Muscle of leg (tissue), 9 donors: ENCODE measurements around the gene MBIP. TPM values are rescaled to one million over a fixed set of nuclear protein-coding genes. Genes with fewer than 3 reads are reported as not detected.

Source experiments
- polyA plus RNA-seq, 8 donors: library from polyadenylated mRNA; unstranded; fragments of 120-200 nt; gene quantifications; one replicate each; pipeline versions ENCODE4 v1.2.1 to v1.2.3, GENCODE V29; 2013; ENCODE audit warnings: inconsistent platforms in 1 of 8, low replicate concordance in 1 of 8; ENCODE audit not compliant: insufficient read length in 8 of 8, insufficient read depth in 1 of 8
- total RNA-seq: library from RNA; stranded (reverse); fragments of 120-200 nt; gene quantifications from one replicate; pipeline ENCODE4 v1.2.4, GENCODE V29; 2013

The MBIP gene
- total and polyA plus RNA-seq, 9 donors, result 15.2 to 29.2 (median 25.8) TPM

Other genes with a start within 250 kb of the MBIP start
- gene PTCSC3, start 143.9 kb downstream of the MBIP start, total RNA-seq, result not detected
- gene PTCSC3, start 143.9 kb downstream of the MBIP start, polyA plus RNA-seq, result not detected
- gene NKX2-1, start 199.6 kb upstream of the MBIP start, total RNA-seq, result not detected
- gene NKX2-1, start 199.6 kb upstream of the MBIP start, polyA plus RNA-seq, result 1 to 10 TPM in 1 of 8 donors, not detected in 7; 4.2 TPM